ENCODE results near the gene GRIA3.
"Not testable (repeated sequence)": the region's sequence is repeated elsewhere in the genome, so short reads cannot be mapped to it uniquely, and the experiment has no call there.

GRIA3 gene

GRCh38 chrX:123277821-123278220 is 93.7 kb downstream of the GRIA3 start:
- no peak for DNase-seq

- DNase-seq, result no peak
These were observed 98.2 kb downstream of the GRIA3 start for GRCh38 chrX:123282241-123282640.

- DNase-seq, result not testable (repeated sequence)
These were observed 99.3 kb downstream of the GRIA3 start for GRCh38 chrX:123283407-123283806.

- DNase-seq, result no peak
These were observed 107.5 kb downstream of the GRIA3 start for GRCh38 chrX:123291623-123292022.

DNA sequence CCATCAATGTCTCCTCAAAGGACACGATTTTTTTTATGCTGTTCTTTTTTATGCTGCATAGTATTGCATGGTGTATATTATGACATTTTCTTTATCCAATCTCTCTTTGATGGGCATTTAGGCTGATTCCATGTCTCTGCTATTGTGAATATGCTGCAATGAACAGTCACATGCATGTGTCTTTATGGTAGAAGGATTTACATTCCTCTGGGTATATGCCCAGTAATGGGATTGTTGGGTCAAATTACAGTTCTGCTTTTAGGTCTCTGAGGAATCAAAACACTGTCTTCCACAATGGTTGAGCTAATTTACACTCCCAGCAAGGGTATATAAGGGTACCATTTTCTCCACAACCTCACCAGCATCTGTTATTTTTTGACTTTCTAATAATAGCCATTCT is 113.9 kb downstream of the GRIA3 start:
- DNase-seq, result no peak

DNA sequence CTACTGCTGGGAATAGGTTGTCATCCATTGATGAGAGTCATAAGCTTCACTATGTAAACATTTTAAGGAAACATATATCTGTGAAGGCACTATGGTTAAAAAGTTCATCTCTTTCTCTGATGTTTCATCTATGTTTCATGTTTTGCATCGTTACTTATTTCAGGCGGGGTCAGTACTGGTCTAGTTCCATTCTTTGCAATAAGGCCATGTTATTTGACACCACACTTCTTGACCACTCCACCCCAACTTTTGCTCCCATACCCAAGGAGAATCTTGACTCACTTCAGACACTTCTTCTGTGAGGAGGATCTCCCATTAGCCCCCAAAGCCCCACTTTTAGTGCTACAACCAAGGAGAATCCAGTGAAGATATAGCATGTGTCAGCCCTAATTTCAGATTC is 119.4 kb downstream of the GRIA3 start:
- DNase-seq, result no peak

DNA sequence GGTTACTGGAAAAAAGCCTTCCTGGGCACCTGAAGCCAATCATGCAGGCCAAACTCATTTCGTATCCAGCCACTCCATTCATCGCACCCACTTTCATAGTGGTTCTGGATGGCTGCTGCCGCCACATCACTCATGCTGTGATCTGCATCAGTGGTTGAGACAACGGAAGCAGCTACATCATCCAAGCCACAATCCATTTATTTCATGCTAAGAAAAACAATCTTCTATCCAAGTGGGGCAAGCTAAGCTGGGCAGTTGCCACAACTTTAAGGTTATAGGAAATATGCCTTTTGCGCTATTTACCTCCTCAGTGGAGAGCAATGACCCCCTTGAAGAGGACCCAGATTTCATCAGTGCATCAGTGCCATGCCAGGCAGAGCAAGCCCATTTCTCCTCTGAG is 124.6 kb downstream of the GRIA3 start:
- DNase-seq, result no peak

GRCh38 chrX:123310112-123310511 is 126.0 kb downstream of the GRIA3 start:
- no peak for DNase-seq

GRCh38 chrX:123311486-123311885 is 127.4 kb downstream of the GRIA3 start:
- no peak for DNase-seq

GRCh38 chrX:123313486-123313885 is 129.4 kb downstream of the GRIA3 start:
- DNase-seq, result no peak

GRCh38 chrX:123320622-123321021 is 136.5 kb downstream of the GRIA3 start:
- no peak for DNase-seq

- DNase-seq, result no peak
These were observed 138.5 kb downstream of the GRIA3 start for GRCh38 chrX:123322536-123322935.

DNA sequence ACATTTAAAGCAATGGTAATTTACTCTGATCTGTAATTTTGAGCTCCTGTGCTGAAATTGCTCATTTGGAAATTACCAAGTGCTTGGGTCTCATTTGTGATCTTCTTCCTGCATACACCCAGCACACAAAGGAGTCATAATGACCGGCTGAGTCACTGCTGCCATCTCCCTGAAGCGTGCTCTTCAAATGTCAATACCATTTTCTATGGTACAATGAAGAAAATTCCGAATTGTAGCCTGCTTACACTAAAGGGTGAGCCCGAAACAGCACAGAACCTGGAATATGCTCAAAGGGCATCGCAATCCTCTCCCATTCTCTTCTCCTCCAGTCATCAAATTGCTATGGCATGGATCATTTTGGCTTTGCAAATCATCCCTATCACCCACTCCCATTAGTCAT is 140.5 kb downstream of the GRIA3 start:
- no peak for DNase-seq

DNA sequence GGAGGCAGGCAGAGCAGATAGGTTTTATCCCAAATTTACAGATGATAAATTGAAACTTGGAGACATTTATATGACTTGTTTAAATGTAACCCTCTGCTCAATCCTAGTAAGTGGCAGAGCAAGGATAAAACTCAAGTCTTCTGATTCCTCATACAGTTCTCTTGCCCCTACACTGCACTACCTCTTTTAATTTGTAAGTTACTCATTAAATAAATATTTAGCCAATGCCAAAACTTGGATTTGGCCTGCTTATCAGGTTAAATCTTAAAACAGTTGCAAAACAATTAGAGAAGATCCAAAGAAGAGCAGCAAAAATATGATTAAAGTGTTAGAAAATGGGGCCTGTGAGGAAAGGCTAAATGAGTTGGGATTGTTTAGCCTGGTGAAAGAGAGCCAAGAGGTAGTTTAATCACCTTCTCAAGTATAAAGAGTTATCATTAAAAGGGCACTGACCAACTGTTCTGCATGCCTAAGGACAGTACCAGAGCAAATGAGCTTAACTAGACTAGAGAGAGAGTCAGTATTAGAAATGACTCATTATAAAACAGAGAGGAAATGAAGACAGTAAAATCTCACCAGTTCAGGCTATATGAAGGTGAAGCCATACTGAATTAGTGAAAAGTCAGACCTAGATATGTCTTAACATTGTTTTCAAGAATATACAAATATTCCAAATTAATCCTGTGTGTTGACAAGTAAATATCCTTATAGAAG is 146.3 kb downstream of the GRIA3 start:
- DNase-seq, result no peak

DNA sequence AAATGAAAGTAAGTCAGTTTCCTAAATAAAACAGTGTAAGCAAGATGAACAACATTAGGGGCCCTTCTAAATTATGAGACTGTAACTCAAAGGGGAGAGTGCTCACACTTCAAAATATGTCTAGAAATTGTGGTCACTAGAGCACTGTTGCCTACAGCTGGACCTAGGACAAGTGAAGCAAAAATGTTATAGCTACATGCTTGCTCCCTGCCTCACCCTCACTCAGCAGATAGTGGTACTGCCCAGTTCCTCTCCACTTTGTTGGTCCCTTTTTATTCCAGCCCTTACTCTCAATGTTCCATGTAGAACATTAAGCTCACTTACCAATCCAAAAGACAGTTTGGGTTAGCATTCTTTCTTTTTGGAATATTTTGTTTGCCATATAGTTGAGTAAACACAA is 147.3 kb downstream of the GRIA3 start:
- DNase-seq, result no peak

- no peak for DNase-seq
These were observed 147.8 kb downstream of the GRIA3 start for GRCh38 chrX:123331859-123332258.

- DNase-seq, result no peak
These were observed 152.6 kb downstream of the GRIA3 start for GRCh38 chrX:123336666-123337065.

DNA sequence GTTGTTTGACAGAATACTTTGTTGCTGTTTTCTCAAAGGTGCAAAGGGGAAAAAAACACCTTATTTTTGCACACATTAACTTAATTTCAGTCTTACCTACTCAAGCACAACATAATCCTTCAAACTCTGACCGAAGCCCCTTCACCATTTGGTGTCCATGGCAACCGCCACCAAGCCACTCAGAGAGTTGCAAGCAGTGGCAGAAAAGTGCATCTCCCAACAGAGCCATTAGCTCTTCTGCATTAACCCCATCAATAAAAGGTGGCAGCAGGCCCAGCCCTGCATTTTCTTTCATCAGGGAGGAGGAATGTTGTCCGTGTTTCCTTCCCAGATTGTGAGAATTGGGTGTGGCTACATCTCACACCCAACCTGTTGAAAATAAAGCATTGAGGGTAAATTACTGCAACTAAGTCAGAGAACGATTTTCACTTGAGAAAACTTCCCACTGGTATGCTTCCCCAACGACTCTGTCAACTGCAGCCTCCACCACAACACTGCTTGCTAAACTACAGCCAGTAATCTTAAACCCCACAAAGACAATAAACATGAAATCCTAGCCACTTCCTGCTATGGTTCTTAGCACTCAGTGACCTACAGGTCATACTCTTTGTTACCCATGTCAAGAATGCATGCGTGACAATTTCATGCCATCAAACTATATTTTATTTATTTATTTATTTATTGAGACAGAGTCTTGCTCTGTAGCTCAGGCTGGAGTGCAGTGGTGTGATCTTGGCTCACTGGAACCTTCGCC is 154.0 kb downstream of the GRIA3 start:
- no peak for DNase-seq

DNA sequence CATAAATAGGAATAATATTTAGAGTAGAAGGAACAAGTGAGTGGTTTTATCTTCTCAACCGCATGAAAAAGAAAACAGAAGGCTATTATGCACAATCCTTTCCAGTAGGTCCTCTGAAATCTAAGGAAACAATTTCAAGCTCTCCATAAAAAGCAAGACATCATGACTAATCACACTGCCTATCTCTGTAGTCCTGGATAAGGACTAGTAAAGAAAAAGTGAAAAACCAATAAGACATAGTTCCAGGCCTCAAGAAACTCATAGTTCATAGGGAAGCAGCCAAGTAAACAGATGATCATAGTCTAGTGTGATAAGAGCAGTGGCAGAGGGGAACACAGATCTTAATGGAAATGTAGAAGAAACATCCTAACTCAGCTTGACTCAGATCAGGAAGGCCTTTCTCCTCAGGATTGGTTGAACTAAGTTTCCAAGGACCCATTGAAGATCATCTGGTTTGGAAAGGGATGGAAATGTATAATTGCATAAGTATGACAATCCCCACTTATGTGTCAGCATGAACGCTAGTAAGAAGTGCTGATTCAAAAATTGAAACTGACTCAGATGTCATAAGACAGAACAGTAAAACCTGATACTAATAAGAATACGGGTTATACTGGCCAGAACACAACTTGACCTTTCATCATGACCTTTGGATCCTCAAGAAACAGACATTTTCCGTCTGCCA is 155.3 kb downstream of the GRIA3 start:
- no peak for DNase-seq

- no peak for DNase-seq
These were observed 156.6 kb downstream of the GRIA3 start for GRCh38 chrX:123340696-123341095.

GRCh38 chrX:123348468-123348867 is 164.4 kb downstream of the GRIA3 start:
- DNase-seq, result no peak

- no peak for DNase-seq
These were observed 166.1 kb downstream of the GRIA3 start for GRCh38 chrX:123350226-123350625.

- DNase-seq, result no peak
These were observed 173.9 kb downstream of the GRIA3 start for GRCh38 chrX:123357941-123358340.

GRCh38 chrX:123358457-123358856 is 174.4 kb downstream of the GRIA3 start:
- DNase-seq, result no peak
